ENCODE measurements around the gene GPC5. TPM values are rescaled to one million over a fixed set of nuclear protein-coding genes. Genes with fewer than 3 reads are reported as not detected.

GPC5 gene
- total and polyA plus RNA-seq, 9 donors = 0.10 to 1.5 (median 0.38) TPM

- Histone ChIP-seq H3K27ac (no peak overlapping the region), H3K4me1 (ENCODE audit: insufficient read depth) (no peaks in the 10 kb centered on the region), H3K27me3 (no peaks in the 10 kb centered on the region), H3K4me3 (no peak overlapping the region), H3K9me3 (no peaks in the 10 kb centered on the region), H3K36me3 (no peaks in the 10 kb centered on the region)
- intact Hi-C loops (cut with DNase I) = no loop called here
- TF ChIP-seq, protein P1, sequence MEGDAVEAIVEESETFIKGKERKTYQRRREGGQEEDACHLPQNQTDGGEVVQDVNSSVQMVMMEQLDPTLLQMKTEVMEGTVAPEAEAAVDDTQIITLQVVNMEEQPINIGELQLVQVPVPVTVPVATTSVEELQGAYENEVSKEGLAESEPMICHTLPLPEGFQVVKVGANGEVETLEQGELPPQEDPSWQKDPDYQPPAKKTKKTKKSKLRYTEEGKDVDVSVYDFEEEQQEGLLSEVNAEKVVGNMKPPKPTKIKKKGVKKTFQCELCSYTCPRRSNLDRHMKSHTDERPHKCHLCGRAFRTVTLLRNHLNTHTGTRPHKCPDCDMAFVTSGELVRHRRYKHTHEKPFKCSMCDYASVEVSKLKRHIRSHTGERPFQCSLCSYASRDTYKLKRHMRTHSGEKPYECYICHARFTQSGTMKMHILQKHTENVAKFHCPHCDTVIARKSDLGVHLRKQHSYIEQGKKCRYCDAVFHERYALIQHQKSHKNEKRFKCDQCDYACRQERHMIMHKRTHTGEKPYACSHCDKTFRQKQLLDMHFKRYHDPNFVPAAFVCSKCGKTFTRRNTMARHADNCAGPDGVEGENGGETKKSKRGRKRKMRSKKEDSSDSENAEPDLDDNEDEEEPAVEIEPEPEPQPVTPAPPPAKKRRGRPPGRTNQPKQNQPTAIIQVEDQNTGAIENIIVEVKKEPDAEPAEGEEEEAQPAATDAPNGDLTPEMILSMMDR (IDR thresholded peaks at IDR 0.05) = no peak
- TF ChIP-seq POLR2A (IDR thresholded peaks at IDR 0.05) (no peak), EP300 (IDR thresholded peaks at IDR 0.05) (no peak)
- WGBS, 3 donors = 11 to 39% (median 12%) methylated on average over 3 of the region's 3 CpGs
- no peak for DNase-seq
Measured at GRCh38 chr13:91714855-91715254, 316.4 kb downstream of the GPC5 start.

GRCh38 chr13:91716436-91717065, 318.1 kb downstream of the GPC5 start:
- no peaks in the 10 kb centered on the region for H3K36me3 ChIP-seq
- TF ChIP-seq EP300 (IDR thresholded peaks at IDR 0.05) (no peak), POLR2A (IDR thresholded peaks at IDR 0.05) (no peak)
- TF ChIP-seq, protein P1 (IDR thresholded peaks at IDR 0.05) = no peak
- H3K9me3 ChIP-seq = no peaks in the 10 kb centered on the region
- no peaks in the 10 kb centered on the region for H3K4me1 ChIP-seq (ENCODE audit: insufficient read depth)
- no peaks in the 10 kb centered on the region for H3K27me3 ChIP-seq
- no peak overlapping the region for H3K4me3 ChIP-seq
- intact Hi-C loops (cut with DNase I) = no loop called here
- 86 to 91% (median 86%) methylated on average over 7 of the region's 7 CpGs for WGBS, 3 donors
- no peak for DNase-seq
- H3K27ac ChIP-seq = no peak overlapping the region

- TF ChIP-seq EP300 (IDR thresholded peaks at IDR 0.05) (no peak), POLR2A (IDR thresholded peaks at IDR 0.05) (no peak)
- TF ChIP-seq, protein P1 (IDR thresholded peaks at IDR 0.05) = no peak
- DNase-seq = no peak
- Histone ChIP-seq H3K9me3 (no peaks in the 10 kb centered on the region), H3K27ac (no peak overlapping the region), H3K4me1 (ENCODE audit: insufficient read depth) (no peaks in the 10 kb centered on the region), H3K36me3 (no peaks in the 10 kb centered on the region), H3K4me3 (no peak overlapping the region), H3K27me3 (no peaks in the 10 kb centered on the region)
- intact Hi-C loops (cut with DNase I) = no loop called here
- 5 to 27% (median 8%) methylated on average over 3 of the region's 3 CpGs for WGBS, 3 donors
Measured at GRCh38 chr13:91719033-91719432, 320.6 kb downstream of the GPC5 start.

GRCh38 chr13:91721413-91721812, 323.0 kb downstream of the GPC5 start:
- DNase-seq = no peak
- Histone ChIP-seq H3K27me3 (no peaks in the 10 kb centered on the region), H3K9me3 (no peaks in the 10 kb centered on the region), H3K36me3 (no peaks in the 10 kb centered on the region), H3K4me1 (ENCODE audit: insufficient read depth) (peaks cover 4% of the 10 kb centered on the region), H3K4me3 (no peak overlapping the region), H3K27ac (no peak overlapping the region)
- WGBS, 3 donors = 81 to 86% (median 84%) methylated on average over 3 of the region's 3 CpGs
- intact Hi-C loops (cut with DNase I) = no loop called here
- TF ChIP-seq, protein P1 (IDR thresholded peaks at IDR 0.05) = no peak
- TF ChIP-seq EP300 (IDR thresholded peaks at IDR 0.05) = no peak

Measured in ovary (tissue), 9 donors.